ENCODE results near the gene CHST14.
A peak's percentile ranks its signal among the peaks of the same experiment; 100 is the strongest.

The CHST14 gene

DNA sequence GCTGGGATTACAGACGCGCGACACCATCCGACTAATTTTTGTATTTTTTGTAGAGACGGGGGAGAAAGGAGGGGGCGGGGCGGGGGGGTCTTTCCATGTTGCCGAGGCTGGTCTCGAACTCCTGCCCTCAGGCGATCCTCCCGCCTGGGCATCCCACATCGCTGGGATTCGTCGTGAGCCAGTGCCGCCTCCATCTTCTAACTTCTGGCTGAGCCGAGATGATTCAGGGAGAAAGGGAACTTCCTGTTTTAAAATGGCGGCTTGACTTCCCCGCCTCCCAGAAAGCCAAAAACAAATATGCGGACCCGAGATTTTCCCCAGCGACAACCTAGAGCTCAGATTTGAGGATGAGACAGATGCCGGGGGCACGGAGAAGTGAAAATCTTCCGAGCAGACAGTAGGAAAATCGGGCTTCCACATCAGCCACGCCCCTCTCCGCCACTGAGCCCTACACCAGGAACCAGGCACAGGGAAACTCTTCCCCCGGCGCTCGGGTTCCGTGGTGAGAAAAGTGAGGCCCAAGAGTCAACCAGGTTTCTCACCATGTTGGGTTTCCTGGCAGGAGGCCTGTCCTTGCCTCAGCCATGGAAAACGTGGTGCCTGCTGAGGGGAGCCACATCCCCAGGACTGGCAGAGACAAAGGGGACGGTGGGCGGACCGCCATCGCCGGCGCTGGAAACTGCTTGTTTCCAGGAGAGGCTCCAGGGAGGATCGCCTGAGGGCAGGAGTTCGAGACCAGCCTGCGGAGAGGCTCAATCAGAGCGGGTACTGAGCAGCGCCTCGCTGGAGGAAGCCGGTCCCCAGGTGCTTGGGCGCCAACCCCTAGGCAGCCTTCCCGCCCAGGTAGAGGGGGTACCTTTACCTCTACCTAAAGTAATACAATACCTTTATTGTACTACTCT is 18.7 kb downstream of the CHST14 start:
- no peak for DNase-seq (ENCODE audit: low read depth)

DNA sequence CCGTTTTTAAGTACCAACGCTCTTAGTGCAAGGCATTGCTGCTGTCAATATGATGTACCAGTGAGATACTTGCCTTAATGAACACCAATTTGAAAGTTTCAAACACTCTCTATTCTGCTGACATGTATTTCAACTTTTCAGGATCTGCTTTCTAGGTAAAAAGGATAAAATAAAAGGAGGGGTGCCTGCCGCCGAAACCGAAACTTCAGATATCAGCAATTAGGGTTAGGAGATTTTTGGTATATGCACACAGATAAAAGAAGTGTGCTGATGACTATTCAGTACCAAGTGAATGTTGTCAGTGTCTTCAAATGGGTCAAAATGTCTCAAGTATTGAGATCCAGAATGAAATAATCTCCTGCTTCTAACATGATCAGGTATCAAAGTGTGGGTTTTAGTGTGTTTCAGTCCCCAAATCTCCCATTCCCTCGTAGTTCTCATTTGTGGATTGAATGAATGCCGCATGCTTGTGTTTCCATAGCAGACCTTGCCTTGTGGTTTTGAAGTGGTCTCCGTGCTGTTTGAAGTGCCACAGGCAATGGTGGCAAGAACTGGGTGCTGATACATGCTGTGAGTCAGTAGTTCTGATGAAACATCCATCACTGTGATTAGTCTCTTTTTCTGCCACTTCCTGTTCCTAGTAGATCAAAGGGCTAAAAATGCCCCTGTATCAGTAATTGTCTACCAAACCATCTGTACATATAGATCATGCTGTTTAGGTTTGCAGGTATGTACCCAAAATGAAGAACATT is 22.5 kb downstream of the CHST14 start:
- DNase-seq (ENCODE audit: low read depth), result peak; percentile 23

DNA sequence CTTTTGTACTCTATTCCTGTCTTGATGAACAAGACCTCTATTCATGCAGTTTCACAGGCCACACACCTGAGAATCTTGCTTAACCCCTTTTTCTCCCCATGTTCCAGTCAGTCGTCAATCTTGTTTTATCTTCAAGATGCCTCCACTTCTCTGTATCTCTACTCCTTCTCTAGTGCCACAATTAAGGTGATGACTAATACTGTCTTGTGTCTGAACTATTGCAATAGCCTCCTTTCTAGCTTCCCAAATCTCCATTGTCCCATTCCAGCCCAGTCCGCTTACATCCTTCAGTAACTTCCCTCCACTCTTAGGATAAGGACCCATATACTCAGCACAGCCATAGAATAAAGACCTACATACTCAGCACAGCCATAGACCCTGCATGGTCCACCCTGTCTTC is 24.7 kb downstream of the CHST14 start:
- DNase-seq (ENCODE audit: low read depth), result no peak

- no peak for DNase-seq (ENCODE audit: low read depth)
Observed at GRCh38 chr15:40498418-40498817, 27.6 kb downstream of the CHST14 start.

- DNase-seq (ENCODE audit: low read depth), result no peak
Observed at GRCh38 chr15:40498891-40499290, 28.1 kb downstream of the CHST14 start.

DNA sequence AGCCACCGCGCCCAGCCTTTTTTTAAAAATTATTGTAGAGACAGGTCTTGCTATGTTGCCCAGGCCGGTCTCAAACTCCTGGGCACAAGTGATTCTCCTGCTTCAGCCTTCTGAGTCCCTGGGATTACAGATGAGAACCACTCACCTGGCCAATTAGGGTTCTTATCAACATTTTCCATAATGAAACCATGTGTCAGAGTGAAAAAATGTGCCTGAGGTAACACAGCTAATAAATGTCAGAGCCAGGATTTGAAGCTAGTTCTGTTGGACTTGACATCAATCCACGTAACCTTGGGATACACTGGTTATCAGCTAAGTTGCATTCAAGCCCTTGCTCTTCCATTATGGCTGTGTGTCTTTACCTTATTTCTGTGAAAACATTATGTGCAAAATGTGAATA is 29.1 kb downstream of the CHST14 start:
- DNase-seq (ENCODE audit: low read depth), result no peak

DNA sequence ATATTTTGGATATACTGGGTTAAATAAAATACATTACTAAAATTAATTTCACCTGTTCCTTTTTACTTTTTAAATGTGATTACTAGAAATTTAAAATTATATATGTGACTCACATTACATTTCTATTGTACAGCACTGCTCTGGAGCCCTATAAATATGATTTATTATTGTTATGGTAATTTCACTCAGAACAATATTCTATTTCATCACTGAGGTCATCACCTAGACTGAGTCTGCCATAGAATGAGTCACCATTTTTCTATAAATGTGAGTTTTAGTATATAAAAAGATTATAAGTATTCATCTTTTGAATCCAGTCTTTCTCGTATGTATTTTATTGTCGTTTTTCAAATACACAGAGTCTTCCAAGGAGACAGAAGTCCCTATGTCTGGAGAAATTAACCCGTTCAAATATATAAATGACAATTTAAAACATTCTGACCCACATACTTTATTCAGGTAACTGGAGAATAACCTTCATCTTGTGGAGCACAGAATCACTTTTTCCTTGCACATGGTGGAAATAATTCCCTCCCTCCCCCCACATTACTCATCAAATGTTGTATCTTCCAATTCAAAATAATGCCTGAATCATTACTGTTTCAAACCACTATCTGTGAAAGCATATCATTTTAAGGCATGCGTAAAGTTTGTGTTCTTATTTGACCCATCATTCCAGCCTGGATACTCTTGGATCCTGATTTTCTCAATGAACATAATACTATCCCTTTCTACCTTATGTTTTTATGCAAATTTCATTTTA is 30.0 kb downstream of the CHST14 start:
- DNase-seq (ENCODE audit: low read depth), result no peak

DNA sequence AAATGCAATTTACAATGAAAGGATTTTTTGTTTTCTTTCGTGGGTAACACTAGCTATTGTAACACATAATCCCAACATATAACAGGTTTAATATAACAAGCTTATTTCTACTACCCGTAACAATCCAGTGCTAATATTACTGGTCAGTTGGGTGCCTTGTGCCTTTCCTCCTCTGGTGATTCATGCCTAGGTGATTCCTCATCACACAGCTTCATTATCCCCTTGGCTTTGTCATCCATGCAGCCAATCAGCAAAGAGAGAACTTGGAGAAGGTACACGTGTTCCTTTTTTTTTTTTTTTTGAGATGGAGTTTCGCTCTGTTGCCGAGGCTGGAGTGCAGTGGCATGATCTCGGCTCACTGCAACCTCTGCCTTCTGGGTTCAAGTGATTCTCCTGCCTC is 30.7 kb downstream of the CHST14 start:
- DNase-seq (ENCODE audit: low read depth), result no peak

- DNase-seq (ENCODE audit: low read depth), result peak; percentile 42
Observed at GRCh38 chr15:40506964-40507571, 36.3 kb downstream of the CHST14 start.

DNA sequence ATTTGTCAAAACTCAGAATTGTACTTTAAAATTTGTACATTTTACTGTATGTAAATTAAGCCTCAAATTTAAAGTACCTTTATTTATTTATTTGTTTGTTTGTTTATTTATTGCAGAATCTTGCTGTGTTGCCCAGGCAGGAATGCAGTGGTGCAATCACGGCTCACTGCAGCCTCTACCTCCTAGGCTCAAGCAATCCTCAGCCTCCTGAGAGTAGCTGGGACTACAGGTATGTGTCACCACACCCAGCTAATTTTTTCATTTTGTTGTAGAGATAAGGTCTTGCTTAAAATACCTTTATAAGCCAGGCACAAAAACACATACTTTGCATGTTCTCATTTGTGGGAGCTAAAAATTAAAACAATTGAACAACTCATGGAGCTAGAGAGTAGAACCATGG is 37.4 kb downstream of the CHST14 start:
- DNase-seq (ENCODE audit: low read depth), result no peak

DNA sequence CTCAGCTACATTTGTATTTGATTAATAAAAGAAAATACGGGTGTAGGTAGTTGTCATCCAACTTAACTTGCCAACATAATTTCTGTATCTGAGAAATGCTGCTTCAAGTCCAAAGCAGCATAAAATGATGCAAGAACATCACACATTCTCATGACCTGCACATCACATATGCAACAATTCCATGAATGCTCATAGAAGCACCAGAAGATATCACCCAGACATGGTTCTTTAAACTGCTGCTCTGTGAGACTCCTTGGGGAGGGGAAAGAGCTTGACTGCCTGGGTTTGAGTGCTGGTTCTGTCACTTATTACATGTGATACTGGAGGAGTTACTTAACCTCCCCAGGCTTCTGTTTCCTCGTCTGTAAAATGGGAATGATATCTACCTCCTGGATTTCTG is 39.4 kb downstream of the CHST14 start:
- no peak for DNase-seq (ENCODE audit: low read depth)

DNA sequence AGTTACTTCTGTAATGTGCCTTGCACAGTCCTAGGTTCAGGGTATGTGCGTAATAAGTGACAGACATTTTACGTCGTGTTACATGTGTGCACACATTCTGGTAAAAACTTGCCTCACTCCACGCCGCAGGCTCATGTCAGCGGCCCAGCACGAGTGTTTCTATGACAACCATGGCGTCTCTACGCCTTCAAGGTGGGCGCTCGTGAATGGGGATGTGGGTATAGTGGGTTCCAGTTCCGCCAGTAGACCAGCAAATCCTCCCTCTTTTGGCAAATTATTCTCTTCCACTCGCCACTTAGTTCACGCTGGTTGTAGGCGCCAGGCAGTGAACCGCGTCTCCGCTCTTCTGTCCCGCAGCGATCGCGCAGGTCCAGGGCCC is 40.3 kb downstream of the CHST14 start:
- no peak for DNase-seq (ENCODE audit: low read depth)

- no peak for DNase-seq (ENCODE audit: low read depth)
Observed at GRCh38 chr15:40511472-40512133, 40.8 kb downstream of the CHST14 start.

- no peak for DNase-seq (ENCODE audit: low read depth)
Observed at GRCh38 chr15:40512440-40512839, 41.7 kb downstream of the CHST14 start.

- DNase-seq (ENCODE audit: low read depth), result no peak
Observed at GRCh38 chr15:40513609-40514008, 42.8 kb downstream of the CHST14 start.

- no peak for DNase-seq (ENCODE audit: low read depth)
Observed at GRCh38 chr15:40516322-40516721, 45.5 kb downstream of the CHST14 start.

Data from activated gamma-delta T cell treated with anti-CD3 and anti-CD28 coated beads, Interleukin-2, amount 50 U/mL, for 16 hours (primary cell).